ENCODE data around the gene ORC4.

The ORC4 gene

GRCh38 chr2:148020111-148021058, at the start of gene ORC4:
ORC4 (minus strand) TSS chr2:148020737; CDS start chr2:147975958, 44,779 bp downstream.
- peak; percentile 98 for DNase-seq (ENCODE audit: low spot score)

GRCh38 chr2:148067801-148068200, 47.3 kb upstream of the ORC4 start:
- no peak for DNase-seq (ENCODE audit: low spot score)

GRCh38 chr2:148065936-148066335, 45.4 kb upstream of the ORC4 start:
- no peak for DNase-seq (ENCODE audit: low spot score)

GRCh38 chr2:148063633-148064032, 43.1 kb upstream of the ORC4 start:
- no peak for DNase-seq (ENCODE audit: low spot score)

GRCh38 chr2:148058641-148059040, 38.1 kb upstream of the ORC4 start:
- DNase-seq (ENCODE audit: low spot score): no peak

GRCh38 chr2:148052687-148053086, 32.1 kb upstream of the ORC4 start:
- DNase-seq (ENCODE audit: low spot score): no peak

GRCh38 chr2:148049284-148049683, 28.7 kb upstream of the ORC4 start:
- DNase-seq (ENCODE audit: low spot score): no peak

- no peak for DNase-seq (ENCODE audit: low spot score)
These were observed 28.1 kb upstream of the ORC4 start for GRCh38 chr2:148048475-148049221.

- DNase-seq (ENCODE audit: low spot score): no peak
These were observed 26.3 kb upstream of the ORC4 start for GRCh38 chr2:148046802-148047201.

GRCh38 chr2:148044322-148044721, 23.8 kb upstream of the ORC4 start:
- DNase-seq (ENCODE audit: low spot score): no peak

GRCh38 chr2:148042219-148042618, 21.7 kb upstream of the ORC4 start:
- no peak for DNase-seq (ENCODE audit: low spot score)

- no peak for DNase-seq (ENCODE audit: low spot score)
These were observed 19.2 kb upstream of the ORC4 start for GRCh38 chr2:148039783-148040182.

GRCh38 chr2:148032215-148032614, 11.7 kb upstream of the ORC4 start:
- no peak for DNase-seq (ENCODE audit: low spot score)

GRCh38 chr2:148031152-148031551, 10.6 kb upstream of the ORC4 start:
- DNase-seq (ENCODE audit: low spot score): no peak

- DNase-seq (ENCODE audit: low spot score): no peak
These were observed 8.2 kb upstream of the ORC4 start for GRCh38 chr2:148028781-148029180.

- DNase-seq (ENCODE audit: low spot score): no peak
These were observed 7.3 kb upstream of the ORC4 start for GRCh38 chr2:148027822-148028221.

- no peak for DNase-seq (ENCODE audit: low spot score)
These were observed 6.0 kb upstream of the ORC4 start for GRCh38 chr2:148026573-148026972.

- DNase-seq (ENCODE audit: low spot score): no peak
These were observed 3.3 kb upstream of the ORC4 start for GRCh38 chr2:148023861-148024260.

GRCh38 chr2:148022882-148023281, 2.3 kb upstream of the ORC4 start:
- no peak for DNase-seq (ENCODE audit: low spot score)

- no peak for DNase-seq (ENCODE audit: low spot score)
These were observed 1.8 kb upstream of the ORC4 start for GRCh38 chr2:148022351-148022750.

GRCh38 chr2:148021886-148022285, 1.3 kb upstream of the ORC4 start:
- no peak for DNase-seq (ENCODE audit: low spot score)

- DNase-seq (ENCODE audit: low spot score): peak; percentile 27
These were observed 723 bp upstream of the ORC4 start, which contains the start of gene MBD5 for GRCh38 chr2:148021059-148021861. MBD5 (plus strand) TSS chr2:148021091.
